ENCODE measurements around the gene ZDHHC5.
"Not testable (repeated sequence)": the region's sequence is repeated elsewhere in the genome, so short reads cannot be mapped to it uniquely, and the experiment has no call there.

ZDHHC5 gene

GRCh38 chr11:57667117-57667735, 688 bp upstream of the ZDHHC5 start:
- peak; percentile 83 to 94 (median 84) for DNase-seq (ENCODE audit: low read depth in 3 of 3)

- DNase-seq (ENCODE audit: low read depth in 3 of 3): no peak
These were observed 494 bp downstream of the ZDHHC5 start for GRCh38 chr11:57668434-57668782.

GRCh38 chr11:57674251-57674650, 6.3 kb downstream of the ZDHHC5 start:
- no peak for DNase-seq (ENCODE audit: low read depth in 3 of 3)

GRCh38 chr11:57675176-57675941, 7.4 kb downstream of the ZDHHC5 start:
- DNase-seq (ENCODE audit: low read depth in 3 of 3): no peak

- no peak for DNase-seq (ENCODE audit: low read depth in 3 of 3)
These were observed 11.5 kb downstream of the ZDHHC5 start for GRCh38 chr11:57679396-57679795.

GRCh38 chr11:57680552-57680874, 12.6 kb downstream of the ZDHHC5 start:
- DNase-seq (ENCODE audit: low read depth in 3 of 3): no peak

- DNase-seq (ENCODE audit: low read depth in 3 of 3): no peak
These were observed 13.3 kb downstream of the ZDHHC5 start for GRCh38 chr11:57681168-57681567.

- not testable (repeated sequence) for DNase-seq (ENCODE audit: low read depth in 3 of 3)
These were observed 22.6 kb downstream of the ZDHHC5 start for GRCh38 chr11:57690474-57690873.

- no peak for DNase-seq (ENCODE audit: low read depth in 3 of 3)
These were observed 31.0 kb downstream of the ZDHHC5 start for GRCh38 chr11:57698843-57699365.

- DNase-seq (ENCODE audit: low read depth in 3 of 3): no peak
These were observed 31.9 kb downstream of the ZDHHC5 start for GRCh38 chr11:57699813-57700212.

GRCh38 chr11:57700425-57700824, 32.5 kb downstream of the ZDHHC5 start:
- no peak for DNase-seq (ENCODE audit: low read depth in 3 of 3)

GRCh38 chr11:57703341-57703740, 35.4 kb downstream of the ZDHHC5 start:
- no peak for DNase-seq (ENCODE audit: low read depth in 3 of 3)

GRCh38 chr11:57704932-57705331, 37.0 kb downstream of the ZDHHC5 start:
- DNase-seq (ENCODE audit: low read depth in 3 of 3): no peak

GRCh38 chr11:57705432-57705831, 37.5 kb downstream of the ZDHHC5 start:
- not testable (repeated sequence) for DNase-seq (ENCODE audit: low read depth in 3 of 3)

- DNase-seq (ENCODE audit: low read depth in 3 of 3): no peak
These were observed 42.0 kb downstream of the ZDHHC5 start for GRCh38 chr11:57709802-57710367.

- DNase-seq (ENCODE audit: low read depth in 3 of 3): peak; percentile 30 to 69 (median 61)
These were observed 43.7 kb downstream of the ZDHHC5 start, which contains the start of gene MED19 for GRCh38 chr11:57711414-57712255. TSS of gene MED19 (minus strand) at chr11:57712215. CDS start at chr11:57712179, 36 bp downstream.

- DNase-seq (ENCODE audit: low read depth in 3 of 3): peak; percentile 74 to 87 (median 86)
These were observed 44.6 kb downstream of the ZDHHC5 start, which contains the start of gene TMX2 for GRCh38 chr11:57712256-57713150. TSS of gene TMX2 (plus strand) at chr11:57712593. CDS start at chr11:57712619, 26 bp downstream.

- no peak for DNase-seq (ENCODE audit: low read depth in 3 of 3)
These were observed 45.9 kb downstream of the ZDHHC5 start for GRCh38 chr11:57713835-57714234.

- not testable (repeated sequence) for DNase-seq (ENCODE audit: low read depth in 3 of 3)
These were observed 48.8 kb downstream of the ZDHHC5 start for GRCh38 chr11:57716726-57717125.

- no peak for DNase-seq (ENCODE audit: low read depth in 3 of 3)
These were observed 59.3 kb downstream of the ZDHHC5 start for GRCh38 chr11:57727185-57727584.

- no peak for DNase-seq (ENCODE audit: low read depth in 3 of 3)
These were observed 60.9 kb downstream of the ZDHHC5 start for GRCh38 chr11:57728829-57729228.
